ENCODE measurements around the gene SCFD2.

GRCh38 chr4:52959541-52959940 lies 406.3 kb downstream of the SCFD2 start:
- TF ChIP-seq CTCF (conservative IDR thresholded peaks at IDR 0.05) (no peak), EZH2 (IDR thresholded peaks at IDR 0.05; ENCODE audit: low read depth) (no peak)

All from PC-9 (cell line).